ENCODE results near the gene LRRC41. TPM values are rescaled to one million over a fixed set of nuclear protein-coding genes. Genes with fewer than 3 reads are reported as not detected.
"Not testable (repeated sequence)": the region's sequence is repeated elsewhere in the genome, so short reads cannot be mapped to it uniquely, and the experiment has no call there.

LRRC41 gene
- total RNA-seq, 1 experiment from 2014 or later, result 133 TPM

- H3K27me3 ChIP-seq (ENCODE audit: control insufficient read depth, insufficient read depth, low read length), result no peaks in the 10 kb centered on the region
- no peak for DNase-seq
- H3K36me3 ChIP-seq (replicated peaks; ENCODE audit: control insufficient read depth, insufficient read depth, low read length), result no peaks in the 10 kb centered on the region
- H3K4me3 ChIP-seq (ENCODE audit: insufficient read depth, low read depth, low read length), result no peak overlapping the region
Observed at GRCh38 chr1:46334030-46334384, 30.6 kb upstream of the LRRC41 start.

- Histone ChIP-seq H3K4me3 (ENCODE audit: insufficient read depth, low read depth, low read length) (no peak overlapping the region), H3K27me3 (ENCODE audit: control insufficient read depth, insufficient read depth, low read length) (no peaks in the 10 kb centered on the region), H3K36me3 (replicated peaks; ENCODE audit: control insufficient read depth, insufficient read depth, low read length) (no peaks in the 10 kb centered on the region)
- peak; percentile 84 for DNase-seq
Observed at GRCh38 chr1:46333300-46334029, 30.0 kb upstream of the LRRC41 start.

- peak; percentile 15 for DNase-seq
- H3K4me3 ChIP-seq (ENCODE audit: insufficient read depth, low read depth, low read length); H3K27me3 ChIP-seq (ENCODE audit: control insufficient read depth, insufficient read depth, low read length); H3K36me3 ChIP-seq (replicated peaks; ENCODE audit: control insufficient read depth, insufficient read depth, low read length): not testable (repeated sequence)
Observed at GRCh38 chr1:46331786-46332540, 28.5 kb upstream of the LRRC41 start.

GRCh38 chr1:46330381-46330780 lies 27.0 kb upstream of the LRRC41 start:
- not testable (repeated sequence) for H3K4me3 ChIP-seq (ENCODE audit: insufficient read depth, low read depth, low read length); H3K27me3 ChIP-seq (ENCODE audit: control insufficient read depth, insufficient read depth, low read length); H3K36me3 ChIP-seq (replicated peaks; ENCODE audit: control insufficient read depth, insufficient read depth, low read length); DNase-seq

- H3K36me3 ChIP-seq (replicated peaks; ENCODE audit: control insufficient read depth, insufficient read depth, low read length); H3K27me3 ChIP-seq (ENCODE audit: control insufficient read depth, insufficient read depth, low read length); H3K4me3 ChIP-seq (ENCODE audit: insufficient read depth, low read depth, low read length); DNase-seq: not testable (repeated sequence)
Observed at GRCh38 chr1:46329807-46330206, 26.4 kb upstream of the LRRC41 start.

GRCh38 chr1:46328182-46328581 lies 24.8 kb upstream of the LRRC41 start:
- H3K36me3 ChIP-seq (replicated peaks; ENCODE audit: control insufficient read depth, insufficient read depth, low read length), result not testable (repeated sequence)

GRCh38 chr1:46325285-46326076 lies 22.1 kb upstream of the LRRC41 start:
- not testable (repeated sequence) for DNase-seq; H3K4me3 ChIP-seq (ENCODE audit: insufficient read depth, low read depth, low read length); H3K27me3 ChIP-seq (ENCODE audit: control insufficient read depth, insufficient read depth, low read length); H3K36me3 ChIP-seq (replicated peaks; ENCODE audit: control insufficient read depth, insufficient read depth, low read length)

More at GRCh38 chr1:46328182-46328581, 24.8 kb upstream of the LRRC41 start:
- H3K4me3 ChIP-seq (ENCODE audit: insufficient read depth, low read depth, low read length); H3K27me3 ChIP-seq (ENCODE audit: control insufficient read depth, insufficient read depth, low read length); DNase-seq: not testable (repeated sequence)

GRCh38 chr1:46322191-46322590 lies 18.8 kb upstream of the LRRC41 start:
- H3K27me3 ChIP-seq (ENCODE audit: control insufficient read depth, insufficient read depth, low read length); H3K36me3 ChIP-seq (replicated peaks; ENCODE audit: control insufficient read depth, insufficient read depth, low read length); DNase-seq: not testable (repeated sequence)

GRCh38 chr1:46319960-46320914 lies 16.8 kb upstream of the LRRC41 start:
- DNase-seq; H3K36me3 ChIP-seq (replicated peaks; ENCODE audit: control insufficient read depth, insufficient read depth, low read length); H3K27me3 ChIP-seq (ENCODE audit: control insufficient read depth, insufficient read depth, low read length); H3K4me3 ChIP-seq (ENCODE audit: insufficient read depth, low read depth, low read length): not testable (repeated sequence)

More at GRCh38 chr1:46322191-46322590, 18.8 kb upstream of the LRRC41 start:
- not testable (repeated sequence) for H3K4me3 ChIP-seq (ENCODE audit: insufficient read depth, low read depth, low read length)

- H3K36me3 ChIP-seq (replicated peaks; ENCODE audit: control insufficient read depth, insufficient read depth, low read length); H3K4me3 ChIP-seq (ENCODE audit: insufficient read depth, low read depth, low read length); H3K27me3 ChIP-seq (ENCODE audit: control insufficient read depth, insufficient read depth, low read length); DNase-seq: not testable (repeated sequence)
Observed at GRCh38 chr1:46319301-46319700, 15.9 kb upstream of the LRRC41 start.

- no peak overlapping the region for H3K4me3 ChIP-seq (ENCODE audit: insufficient read depth, low read depth, low read length)
- H3K36me3 ChIP-seq (replicated peaks; ENCODE audit: control insufficient read depth, insufficient read depth, low read length), result peaks cover 17% of the 10 kb centered on the region
- DNase-seq, result no peak
- H3K27me3 ChIP-seq (ENCODE audit: control insufficient read depth, insufficient read depth, low read length), result no peaks in the 10 kb centered on the region
Observed at GRCh38 chr1:46317323-46317722, 13.9 kb upstream of the LRRC41 start.

- no peak overlapping the region for H3K4me3 ChIP-seq (ENCODE audit: insufficient read depth, low read depth, low read length)
- DNase-seq, result no peak
- H3K27me3 ChIP-seq (ENCODE audit: control insufficient read depth, insufficient read depth, low read length), result no peaks in the 10 kb centered on the region
- H3K36me3 ChIP-seq (replicated peaks; ENCODE audit: control insufficient read depth, insufficient read depth, low read length), result peaks cover 23% of the 10 kb centered on the region
Observed at GRCh38 chr1:46315669-46316403, 12.4 kb upstream of the LRRC41 start.

- Histone ChIP-seq H3K36me3 (replicated peaks; ENCODE audit: control insufficient read depth, insufficient read depth, low read length) (peaks cover 28% of the 10 kb centered on the region), H3K27me3 (ENCODE audit: control insufficient read depth, insufficient read depth, low read length) (no peaks in the 10 kb centered on the region), H3K4me3 (ENCODE audit: insufficient read depth, low read depth, low read length) (no peak overlapping the region)
- DNase-seq, result no peak
Observed at GRCh38 chr1:46310321-46310720, 6.9 kb upstream of the LRRC41 start.
